Activated effector memory CD4-positive, alpha-beta T cell treated with Interleukin-2 at 50 U/mL for 16 hours (primary cell): Measurements from ENCODE around the gene SLC2A5.
"Not testable (repeated sequence)": the region's sequence is repeated elsewhere in the genome, so short reads cannot be mapped to it uniquely, and the experiment has no call there.

Source experiments
- DNase-seq: peaks from one replicate; pipeline ENCODE4 v3.0.0-alpha.2; 2020

Gene SLC2A5

DNA sequence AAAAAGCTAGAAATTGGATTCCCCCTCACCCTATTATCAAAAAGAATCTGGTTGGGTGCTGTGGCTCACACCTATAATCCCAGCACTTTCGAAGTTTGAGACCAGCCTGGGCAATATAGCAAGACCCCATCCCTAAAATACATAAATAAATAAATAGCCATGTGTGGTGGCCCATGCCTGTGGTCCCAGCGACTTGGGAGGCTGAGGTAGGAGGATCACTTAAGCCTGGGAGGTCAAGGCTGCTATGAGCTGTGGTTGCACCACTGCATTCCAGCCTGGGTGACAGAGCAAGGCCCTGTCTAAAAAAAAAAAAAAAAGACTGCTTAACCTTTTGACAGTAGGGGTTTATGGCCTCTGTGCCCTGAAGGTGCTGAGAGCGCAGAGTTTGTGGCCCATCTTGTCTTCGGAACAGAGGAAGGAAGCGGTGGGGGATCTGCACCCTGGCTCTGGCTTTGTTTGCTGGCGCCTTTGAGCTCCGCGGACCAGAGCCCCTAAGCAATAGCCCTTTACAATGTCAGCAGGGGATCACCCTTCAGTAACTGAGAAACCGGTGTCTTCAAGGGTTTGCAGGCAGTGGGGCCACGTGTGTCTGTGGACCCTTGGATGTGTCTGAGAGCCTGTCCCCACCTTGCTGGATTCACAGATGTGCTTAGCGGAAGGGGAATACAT is 65.3 kb downstream of the SLC2A5 start:
- DNase-seq, result no peak

DNA sequence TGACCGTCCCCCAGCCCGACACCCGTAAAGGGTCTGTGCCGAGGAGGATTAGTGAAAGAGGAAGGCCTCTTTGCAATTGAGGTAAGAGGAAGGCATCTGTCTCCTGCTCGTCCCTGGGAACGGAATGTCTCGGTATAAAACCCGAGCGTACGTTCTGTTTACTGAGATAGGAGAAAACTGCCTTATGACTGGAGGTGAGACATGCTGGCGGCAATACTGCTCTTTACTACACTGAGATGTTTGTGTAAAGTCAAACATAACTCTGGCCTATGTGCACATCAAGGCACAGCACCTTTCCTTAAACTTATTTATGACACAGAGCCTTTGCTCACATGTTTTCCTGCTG is 67.2 kb downstream of the SLC2A5 start:
- not testable (repeated sequence) for DNase-seq

DNA sequence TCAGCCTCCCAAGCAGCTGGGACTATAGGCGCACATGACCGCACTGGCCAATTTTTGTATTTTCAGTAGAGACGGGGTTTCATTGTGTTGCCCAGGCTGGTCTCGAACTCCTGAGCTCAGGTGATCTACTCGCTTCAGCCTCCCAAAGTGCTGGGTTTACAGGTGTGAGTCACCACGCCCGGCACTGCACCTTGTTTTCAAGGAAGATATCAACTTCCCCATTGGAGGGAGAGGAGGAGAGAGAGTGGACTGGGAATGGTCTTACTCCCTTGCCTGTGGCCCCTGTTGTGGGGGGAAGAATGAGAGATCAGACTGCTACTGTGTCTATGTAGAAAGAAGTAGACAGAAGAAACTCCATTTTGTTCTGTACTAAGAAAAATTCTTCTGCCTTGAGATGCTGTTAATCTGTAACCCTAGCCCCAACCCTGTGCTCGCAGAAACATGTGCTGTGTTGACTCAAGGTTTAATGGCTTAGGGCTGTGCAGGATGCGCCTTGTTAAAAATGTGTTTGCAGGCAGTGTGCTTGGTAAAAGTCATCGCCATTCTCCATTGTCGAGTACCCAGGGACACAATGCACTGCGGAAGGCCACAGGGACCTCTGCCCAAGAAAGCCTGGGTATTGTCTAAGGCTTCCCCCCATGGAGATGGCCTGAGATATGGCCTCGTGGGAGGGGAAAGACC is 67.8 kb downstream of the SLC2A5 start:
- not testable (repeated sequence) for DNase-seq

DNA sequence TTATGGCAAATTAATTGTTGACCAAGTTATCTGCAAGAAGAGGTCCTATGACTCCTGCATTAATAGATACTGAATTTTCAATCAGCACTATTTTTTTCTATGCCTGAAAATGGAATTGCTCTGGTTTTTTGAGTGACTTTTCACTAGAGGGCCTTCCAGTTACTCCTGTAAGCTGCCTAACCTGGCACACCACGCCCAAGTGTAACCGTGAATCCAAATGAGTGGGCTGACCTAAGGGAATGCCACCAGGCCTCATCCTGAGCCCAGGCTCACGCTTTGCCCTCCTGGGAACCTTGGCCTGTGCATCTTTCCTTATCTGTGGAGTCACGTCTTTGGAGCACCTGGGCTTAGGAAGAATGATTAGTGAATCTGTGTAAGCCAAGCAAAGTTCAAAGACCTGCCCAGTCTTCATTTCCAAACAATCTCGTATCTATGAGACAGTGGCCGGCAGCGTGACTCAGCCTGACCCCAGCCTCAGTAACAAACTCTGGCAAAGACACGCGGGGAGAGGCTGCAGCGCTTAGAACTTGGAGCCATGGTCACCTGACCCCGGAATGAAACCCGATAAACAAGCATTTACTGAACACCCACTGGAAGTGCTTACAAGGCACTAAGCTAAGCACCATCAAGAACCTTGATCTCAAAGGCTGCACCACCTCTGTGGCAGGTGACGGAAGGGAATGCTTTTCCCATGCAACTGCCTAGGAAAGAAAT is 75.3 kb downstream of the SLC2A5 start:
- not testable (repeated sequence) for DNase-seq

DNA sequence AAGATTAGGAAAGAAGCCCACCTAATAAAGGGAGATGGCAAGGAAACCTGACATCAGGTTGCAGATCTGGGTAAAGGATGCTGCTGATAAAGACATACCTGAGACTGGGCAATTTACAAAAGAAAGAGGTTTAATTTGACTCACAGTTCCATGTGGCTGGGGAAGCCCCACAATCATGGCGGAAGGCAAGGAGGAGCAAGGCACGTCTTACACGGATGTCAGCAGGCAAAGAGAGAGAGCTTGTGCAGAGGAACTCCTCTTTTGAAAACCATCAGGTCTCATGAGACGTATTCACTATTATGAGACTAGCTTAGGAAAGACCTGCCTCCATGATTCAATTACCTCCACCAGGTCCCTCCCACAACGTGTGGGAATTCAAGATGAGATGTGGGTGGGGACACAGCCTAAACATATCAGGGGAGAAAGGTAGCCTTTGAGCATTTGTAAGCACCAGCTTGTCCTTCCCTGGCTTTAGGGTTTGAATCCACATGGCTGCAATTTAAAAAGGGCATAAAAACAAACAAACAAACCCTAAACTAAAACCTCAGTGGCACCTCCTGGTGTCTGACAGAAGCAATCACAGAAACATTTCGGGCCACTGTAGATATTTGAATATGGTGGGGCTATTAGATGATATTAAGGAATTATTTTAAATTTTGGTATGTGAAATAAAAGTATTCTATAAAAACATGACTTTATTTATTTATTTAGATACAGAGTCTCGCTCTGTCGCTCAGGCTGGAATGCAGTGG is 76.3 kb downstream of the SLC2A5 start:
- DNase-seq, result no peak

DNA sequence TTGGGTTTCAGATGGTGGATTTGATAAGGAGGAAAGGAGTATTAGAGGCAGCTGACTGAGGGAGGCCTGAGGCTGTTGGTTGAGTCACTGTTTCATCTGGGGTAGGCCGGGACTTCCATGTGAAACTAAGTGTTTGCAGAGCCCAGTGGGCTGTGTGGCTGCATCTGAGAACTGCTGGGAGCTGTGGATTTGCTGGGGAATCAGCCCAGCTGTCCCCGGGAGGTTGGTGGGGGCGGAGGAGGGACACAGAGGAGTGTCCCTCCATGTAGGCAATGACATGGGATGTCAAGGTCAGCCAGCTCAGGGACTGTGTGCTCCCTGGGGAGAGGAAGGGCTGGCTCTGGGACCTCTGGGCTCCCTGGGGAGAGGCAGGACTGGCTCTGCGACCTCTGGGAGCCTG is 79.6 kb downstream of the SLC2A5 start:
- DNase-seq, result no peak

DNA sequence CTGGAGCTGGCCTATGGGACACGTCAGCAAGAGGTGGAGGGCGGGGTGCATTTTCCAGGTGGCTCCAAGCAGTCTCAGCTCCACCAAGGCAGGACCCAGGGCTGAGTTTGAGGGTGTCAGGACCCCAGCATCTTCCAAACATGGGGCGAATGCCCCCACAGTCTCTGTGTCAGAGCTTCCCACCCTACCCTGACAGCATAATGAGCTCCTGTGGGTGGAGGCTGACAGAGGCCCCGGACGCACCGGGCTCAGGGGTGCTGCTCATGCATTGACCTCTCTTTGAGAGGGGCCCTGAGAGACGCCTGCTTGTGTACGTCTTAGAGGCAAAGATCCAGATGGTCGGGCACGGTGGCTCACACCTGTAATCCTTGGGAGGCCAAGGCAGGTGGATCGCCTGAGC is 80.4 kb downstream of the SLC2A5 start:
- no peak for DNase-seq

DNA sequence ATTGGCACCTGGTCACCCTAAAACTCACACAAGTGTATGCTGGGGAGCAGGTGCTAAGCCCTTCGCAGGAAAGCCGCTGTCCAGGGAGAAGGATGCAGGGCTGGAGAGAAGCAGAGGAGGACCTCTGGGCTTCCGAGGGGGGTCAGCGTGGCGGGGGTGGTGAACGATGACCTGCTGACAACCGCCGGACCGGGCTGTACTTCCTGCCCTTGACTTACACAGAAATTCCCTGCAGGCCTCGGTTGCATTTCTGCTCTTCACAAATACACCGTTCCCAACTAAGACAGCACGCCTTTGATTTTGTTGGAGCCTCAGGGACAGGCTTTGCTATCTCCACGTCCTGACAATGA is 80.8 kb downstream of the SLC2A5 start:
- DNase-seq, result no peak

DNA sequence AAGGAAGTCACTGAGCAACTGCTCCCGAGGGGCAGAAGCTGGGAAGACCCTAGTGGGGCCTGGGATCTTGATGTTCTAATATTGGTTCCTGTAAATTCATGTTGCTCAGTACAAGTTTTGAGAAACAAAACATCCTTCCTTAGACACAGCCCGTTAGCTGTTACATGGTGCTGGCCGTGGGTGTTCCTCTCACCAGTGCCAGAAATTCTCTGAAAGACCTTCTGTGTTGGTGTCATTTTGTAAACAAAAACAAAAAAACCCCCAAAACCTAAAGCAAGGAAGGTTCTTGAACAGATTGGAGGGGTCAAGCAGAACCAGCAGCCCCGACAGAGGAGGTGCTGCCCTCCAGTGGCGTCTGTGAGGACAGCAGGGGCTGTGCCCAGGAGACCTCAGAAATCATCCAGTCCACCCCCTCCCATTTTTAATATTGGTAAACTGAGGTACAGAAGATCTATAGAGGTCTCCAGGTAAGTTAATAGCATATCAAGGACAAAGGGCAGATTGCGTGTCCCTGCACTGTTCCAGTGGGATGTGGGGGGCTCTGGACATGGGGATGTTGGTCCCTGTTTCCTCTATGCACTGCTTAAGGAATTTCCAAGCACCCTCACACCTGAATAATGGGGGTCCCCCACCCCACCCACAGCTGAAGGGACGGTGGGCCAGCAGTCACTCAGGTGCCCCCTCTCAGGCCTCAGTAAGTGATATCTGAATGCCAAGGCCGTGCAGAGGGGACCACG is 81.4 kb downstream of the SLC2A5 start:
- peak; percentile 51 for DNase-seq

DNA sequence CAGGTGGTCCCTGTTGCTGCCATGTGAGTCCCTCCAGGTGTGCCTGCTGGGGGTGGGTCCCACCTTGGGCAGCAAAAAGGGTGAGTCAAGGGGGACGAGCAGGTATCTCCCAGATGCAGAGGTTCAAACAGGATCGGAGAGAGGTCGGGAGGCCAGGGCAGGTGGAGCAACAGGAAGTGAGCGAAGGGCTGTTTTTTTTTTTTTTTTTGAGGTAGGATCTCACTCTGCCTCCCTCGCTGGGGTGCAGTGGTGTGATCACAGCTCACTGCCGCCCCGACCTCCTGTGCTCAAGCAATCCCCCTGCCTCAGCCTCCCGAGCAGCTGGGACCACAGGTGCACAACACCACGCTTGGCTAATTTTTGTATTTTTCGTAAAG is 82.6 kb downstream of the SLC2A5 start:
- no peak for DNase-seq

DNA sequence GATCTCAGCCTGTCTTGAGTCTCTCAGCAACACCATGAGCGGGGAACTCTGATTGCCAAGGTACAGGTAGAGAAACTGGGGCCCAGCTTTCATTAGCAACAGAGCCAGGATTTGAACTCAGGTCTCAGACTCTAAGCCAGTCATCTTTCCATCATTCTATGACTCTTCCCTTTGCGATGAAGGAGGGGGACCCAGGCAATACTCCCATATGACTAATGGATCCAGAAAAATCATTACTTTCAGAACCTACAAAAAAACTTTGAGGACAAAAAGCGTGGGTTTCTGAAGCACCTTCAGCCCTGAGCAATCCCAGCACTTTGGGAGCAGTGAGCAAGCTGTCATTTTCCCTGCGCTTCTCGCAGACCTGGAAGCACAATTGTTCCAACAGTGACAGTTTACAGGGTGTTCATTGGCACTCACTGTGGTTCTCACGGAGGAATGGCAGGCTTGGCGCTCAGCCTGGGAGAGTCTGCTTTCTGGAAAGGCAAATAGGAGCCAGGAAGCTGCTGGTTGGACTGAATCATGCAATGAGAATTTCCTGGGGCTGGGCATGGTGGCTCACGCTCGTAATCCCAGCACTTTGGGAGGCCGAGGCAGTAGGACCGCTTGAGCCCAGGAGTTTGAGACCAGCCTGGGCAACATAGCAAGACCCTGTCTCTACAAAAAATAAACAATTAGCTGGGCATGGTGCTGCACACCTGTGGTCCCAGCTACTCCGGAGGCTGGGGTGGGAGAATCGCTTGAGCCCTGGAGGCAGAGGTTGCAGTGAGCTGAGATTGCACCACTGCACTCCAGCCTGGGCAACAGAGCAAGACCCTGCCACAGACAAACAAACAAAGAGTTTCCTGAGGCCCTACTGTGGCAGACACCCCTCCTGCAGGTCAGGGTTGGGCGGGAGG is 83.3 kb downstream of the SLC2A5 start:
- DNase-seq, result no peak
